Stomach smooth muscle (tissue), 2 donors: ENCODE results near the gene CTRB2.
A peak's percentile ranks its signal among the peaks of the same experiment; 100 is the strongest.

Experiments
- H3K27ac ChIP-seq: one replicate; pipeline ENCODE4 v1.7.0; 2013; ENCODE audit warnings: mild to moderate bottlenecking, low read length, inconsistent platforms
- H3K27me3 ChIP-seq, 2 donors: one replicate each; pipeline ENCODE4 v1.7.0; 2013; ENCODE audit warnings: low read length in 2 of 2; ENCODE audit not compliant: insufficient read depth in 2 of 2, control insufficient read depth in 1 of 2
- H3K36me3 ChIP-seq, 2 donors: one replicate each; pipeline ENCODE4 v1.7.0; 2013; ENCODE audit warnings: low read length in 2 of 2; ENCODE audit not compliant: control insufficient read depth in 2 of 2, insufficient read depth in 2 of 2
- H3K4me1 ChIP-seq: one replicate; pipeline ENCODE4 v1.7.0; 2013; ENCODE audit warnings: low read length; ENCODE audit not compliant: control insufficient read depth, insufficient read depth
- H3K4me3 ChIP-seq, 2 donors: one replicate each; pipeline ENCODE4 v1.7.0; 2013; ENCODE audit warnings: low read length in 2 of 2
- H3K9ac ChIP-seq, 2 donors: one replicate each; pipeline ENCODE4 v1.7.0; 2013; ENCODE audit warnings: low read length in 2 of 2, mild to moderate bottlenecking in 1 of 2
- H3K9me3 ChIP-seq, 2 donors: one replicate each; pipeline ENCODE4 v1.7.0; 2013; ENCODE audit warnings: low read length in 2 of 2; ENCODE audit not compliant: control insufficient read depth in 2 of 2
- donor health status: healthy.
- donor health status: Pancreatic carcinoma.

Gene CTRB2

GRCh38 chr16:75234856-75235696, 28.1 kb upstream of the CTRB2 start:
- Histone ChIP-seq H3K27me3 (no peaks in the 10 kb centered on the region), H3K9ac (no peak overlapping the region), H3K36me3 (peaks cover 17 to 23% of the 10 kb centered on the region in 2 donors), H3K27ac (peak overlapping the region; percentile 37), H3K4me1 (peaks cover 50% of the 10 kb centered on the region), H3K4me3 (no peak overlapping the region), H3K9me3 (no peaks in the 10 kb centered on the region)

GRCh38 chr16:75233611-75233938, 26.6 kb upstream of the CTRB2 start:
- Histone ChIP-seq H3K27ac (peak overlapping the region; percentile 37), H3K27me3 (no peaks in the 10 kb centered on the region), H3K9ac (no peak overlapping the region), H3K4me1 (peaks cover 35% of the 10 kb centered on the region), H3K4me3 (peak overlapping the region in 1 of 2 donors; percentile 22), H3K36me3 (peaks cover 25 to 33% of the 10 kb centered on the region in 2 donors), H3K9me3 (no peaks in the 10 kb centered on the region)

- H3K9me3 ChIP-seq = no peaks in the 10 kb centered on the region
- no peaks in the 10 kb centered on the region for H3K27me3 ChIP-seq
- no peak overlapping the region for H3K4me3 ChIP-seq
- no peak overlapping the region for H3K27ac ChIP-seq
- H3K36me3 ChIP-seq = peaks cover 27 to 37% of the 10 kb centered on the region in 2 donors
- H3K9ac ChIP-seq = no peak overlapping the region
- H3K4me1 ChIP-seq = peaks cover 19% of the 10 kb centered on the region
These were observed 24.6 kb upstream of the CTRB2 start for GRCh38 chr16:75231570-75231969.

DNA sequence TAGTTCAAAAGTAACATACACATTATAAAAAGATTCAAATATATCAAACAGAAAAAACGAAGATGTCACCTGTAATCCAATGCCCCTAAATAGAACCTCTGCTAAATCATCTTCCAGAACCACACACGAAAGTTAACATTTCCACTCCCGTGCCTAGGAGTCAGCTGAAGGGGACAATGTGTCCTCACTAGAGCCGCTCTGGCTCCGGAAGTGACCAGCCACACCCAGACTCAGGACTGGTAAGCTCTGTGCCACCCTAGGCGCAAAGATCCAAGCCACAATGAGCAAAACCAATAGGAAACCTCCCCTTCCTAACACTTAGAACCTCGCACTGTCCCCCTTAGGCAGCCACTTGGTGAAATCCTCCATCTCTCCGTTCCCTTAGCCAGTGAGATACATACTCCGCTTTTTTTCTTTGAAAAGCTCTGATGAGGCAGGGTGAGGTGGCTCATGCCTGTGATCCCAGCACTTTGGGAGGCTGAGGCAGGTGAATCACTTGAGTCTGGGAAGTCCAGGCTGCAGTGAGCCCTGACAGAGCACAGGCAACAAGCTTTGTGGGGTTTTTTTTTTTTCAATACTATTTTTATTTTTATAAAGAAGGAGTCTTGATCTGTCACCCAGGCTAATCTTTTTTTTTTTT, 23.6 kb upstream of the CTRB2 start:
- H3K36me3 ChIP-seq = peaks cover 23 to 30% of the 10 kb centered on the region in 2 donors
- H3K27me3 ChIP-seq = no peaks in the 10 kb centered on the region
- H3K4me1 ChIP-seq = peaks cover 19% of the 10 kb centered on the region
- no peak overlapping the region for H3K4me3 ChIP-seq
- H3K9me3 ChIP-seq = no peaks in the 10 kb centered on the region
- no peak overlapping the region for H3K27ac ChIP-seq
- peak overlapping the region in 1 of 2 donors; percentile 36 for H3K9ac ChIP-seq

DNA sequence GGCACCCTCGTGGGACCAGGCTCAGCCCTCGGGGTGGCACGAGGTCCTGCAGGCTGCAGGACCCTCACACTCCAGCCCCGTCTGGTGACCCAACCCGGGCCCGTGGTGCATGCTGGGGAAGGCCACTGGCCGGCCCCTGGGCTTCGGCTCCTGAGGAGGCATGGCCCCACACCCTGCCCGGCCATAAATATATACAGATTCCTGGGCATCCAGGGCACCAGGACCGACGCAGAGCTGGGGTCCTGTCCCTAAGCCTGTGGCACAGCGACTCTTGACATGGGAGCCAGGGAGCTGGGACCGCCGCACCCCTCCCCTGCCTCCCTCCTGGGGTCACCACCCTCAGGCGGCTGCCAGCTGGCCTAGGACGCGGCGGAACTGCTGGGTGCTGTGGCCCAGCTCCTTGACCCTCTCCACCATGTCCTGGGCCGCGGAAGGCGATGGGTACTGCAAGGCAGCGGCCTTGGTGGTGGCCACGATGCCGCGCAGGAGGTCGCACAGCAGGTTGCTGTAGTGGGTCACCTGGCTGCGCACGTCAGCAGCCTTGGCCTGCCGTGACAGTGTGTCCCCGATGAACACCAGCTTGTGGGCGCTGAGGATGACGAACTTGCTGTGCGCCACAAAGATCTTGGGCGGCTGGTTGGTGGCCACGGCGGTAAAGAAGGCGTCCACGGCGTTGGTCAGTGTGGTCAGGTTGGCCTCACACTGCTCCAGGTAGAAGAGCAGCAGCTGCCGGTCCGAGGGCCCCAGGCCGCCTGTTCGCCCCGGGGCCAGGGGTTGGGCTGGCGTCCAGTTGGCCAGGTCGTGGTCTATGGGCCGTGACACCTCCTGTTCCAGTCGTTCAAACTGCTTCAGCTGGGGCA, 22.4 kb upstream of the CTRB2 start:
- no peak overlapping the region for H3K27ac ChIP-seq
- no peaks in the 10 kb centered on the region for H3K9me3 ChIP-seq
- peaks cover 15% of the 10 kb centered on the region for H3K4me1 ChIP-seq
- no peak overlapping the region for H3K4me3 ChIP-seq
- H3K9ac ChIP-seq = no peak overlapping the region
- peaks cover 23 to 25% of the 10 kb centered on the region in 2 donors for H3K36me3 ChIP-seq
- H3K27me3 ChIP-seq = peaks cover 4 to 6% of the 10 kb centered on the region in 2 donors

DNA sequence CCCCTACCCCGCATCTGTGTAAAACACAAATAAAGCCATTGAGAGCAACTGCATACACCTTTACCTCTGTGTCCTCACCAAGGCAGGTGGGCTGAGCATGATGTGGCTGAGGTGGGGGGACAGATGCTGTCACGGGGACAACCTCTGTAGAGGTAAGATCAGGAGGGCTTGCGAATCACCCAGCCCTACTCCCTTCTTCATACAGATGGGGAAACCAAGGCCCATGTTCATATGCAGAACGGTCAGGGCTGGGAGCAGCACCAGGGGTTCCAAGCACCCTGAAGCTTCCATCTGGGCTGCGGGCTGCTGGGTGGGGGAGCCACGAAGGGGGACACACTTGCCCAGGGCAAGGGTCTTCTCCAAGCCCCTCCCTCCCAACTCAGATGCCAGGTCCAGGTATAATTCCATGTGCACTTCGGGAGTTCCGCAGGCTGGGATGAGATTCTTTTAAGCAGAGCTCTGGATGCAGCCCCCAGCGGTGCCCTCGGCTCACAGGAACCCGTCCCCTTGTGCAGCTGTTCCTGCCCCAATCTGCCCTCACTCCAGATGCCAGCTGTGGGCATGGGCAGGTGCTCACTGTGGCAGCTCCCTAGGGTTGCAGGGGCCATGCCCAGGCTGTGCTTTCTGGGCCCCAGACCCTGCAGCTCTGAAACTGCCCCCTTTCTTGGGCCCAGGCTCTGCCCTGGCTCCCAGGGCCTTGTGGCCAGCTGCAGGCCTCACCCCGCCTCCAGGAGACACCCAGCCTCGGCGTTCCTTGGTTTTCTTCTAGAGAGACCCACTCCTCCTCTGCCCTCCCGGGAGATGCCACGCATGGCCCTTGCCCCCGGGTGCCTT, 21.4 kb upstream of the CTRB2 start:
- Histone ChIP-seq H3K4me3 (no peak overlapping the region), H3K4me1 (peaks cover 4% of the 10 kb centered on the region), H3K9ac (no peak overlapping the region), H3K27me3 (peaks cover 4 to 7% of the 10 kb centered on the region in 2 donors), H3K9me3 (no peaks in the 10 kb centered on the region), H3K36me3 (peaks cover 21 to 25% of the 10 kb centered on the region in 2 donors), H3K27ac (no peak overlapping the region)

DNA sequence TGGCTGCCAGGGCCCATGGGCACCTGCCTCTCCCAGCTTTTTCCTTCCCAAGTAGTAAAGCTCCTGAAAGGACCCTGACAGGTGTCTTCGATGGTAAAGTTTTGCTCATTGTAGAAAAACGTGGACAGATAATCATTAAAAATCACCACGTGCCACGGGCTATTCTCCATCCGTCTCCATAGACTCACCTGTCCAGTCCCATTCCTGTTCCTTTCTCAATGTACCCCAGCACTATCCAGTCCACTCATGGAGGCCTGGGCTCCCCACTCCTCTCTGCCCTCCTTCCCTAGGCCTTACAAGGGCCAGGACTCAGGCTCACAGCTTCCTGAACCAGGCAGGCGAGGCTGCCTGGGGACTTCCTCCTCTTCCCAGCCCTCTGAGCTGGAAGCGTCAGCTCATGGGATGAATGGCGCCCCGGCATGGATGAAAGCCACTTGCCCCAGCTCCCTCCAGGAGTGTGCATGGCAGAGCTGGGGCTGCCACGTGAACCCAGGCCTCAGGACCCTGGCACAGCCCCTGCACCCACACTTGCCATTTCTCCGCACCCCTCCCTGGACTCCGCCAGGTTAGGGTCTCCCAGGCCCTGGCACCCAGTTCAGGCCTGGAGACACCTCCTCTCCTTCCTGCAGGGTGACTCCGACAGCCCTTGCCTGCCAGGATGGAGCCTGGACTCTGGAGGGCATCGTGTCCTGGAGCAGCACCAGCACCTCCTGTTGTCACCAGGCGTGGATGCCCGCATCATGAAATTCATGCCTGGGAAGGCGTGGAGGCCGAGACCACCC, 20.6 kb upstream of the CTRB2 start:
- H3K9me3 ChIP-seq = no peaks in the 10 kb centered on the region
- H3K9ac ChIP-seq = no peak overlapping the region
- no peak overlapping the region for H3K27ac ChIP-seq
- H3K4me1 ChIP-seq = peaks cover 3% of the 10 kb centered on the region
- peaks cover 18 to 21% of the 10 kb centered on the region in 2 donors for H3K36me3 ChIP-seq
- H3K4me3 ChIP-seq = no peak overlapping the region
- H3K27me3 ChIP-seq = peaks cover 4 to 7% of the 10 kb centered on the region in 2 donors

GRCh38 chr16:75226550-75227360, 19.8 kb upstream of the CTRB2 start:
- peaks cover 4 to 7% of the 10 kb centered on the region in 2 donors for H3K27me3 ChIP-seq
- H3K27ac ChIP-seq = no peak overlapping the region
- no peak overlapping the region for H3K9ac ChIP-seq
- H3K36me3 ChIP-seq = peaks cover 15 to 18% of the 10 kb centered on the region in 2 donors
- no peak overlapping the region for H3K4me3 ChIP-seq
- H3K9me3 ChIP-seq = no peaks in the 10 kb centered on the region
- peaks cover 3% of the 10 kb centered on the region for H3K4me1 ChIP-seq
